ENCODE results near the gene FAM221B.

DNA sequence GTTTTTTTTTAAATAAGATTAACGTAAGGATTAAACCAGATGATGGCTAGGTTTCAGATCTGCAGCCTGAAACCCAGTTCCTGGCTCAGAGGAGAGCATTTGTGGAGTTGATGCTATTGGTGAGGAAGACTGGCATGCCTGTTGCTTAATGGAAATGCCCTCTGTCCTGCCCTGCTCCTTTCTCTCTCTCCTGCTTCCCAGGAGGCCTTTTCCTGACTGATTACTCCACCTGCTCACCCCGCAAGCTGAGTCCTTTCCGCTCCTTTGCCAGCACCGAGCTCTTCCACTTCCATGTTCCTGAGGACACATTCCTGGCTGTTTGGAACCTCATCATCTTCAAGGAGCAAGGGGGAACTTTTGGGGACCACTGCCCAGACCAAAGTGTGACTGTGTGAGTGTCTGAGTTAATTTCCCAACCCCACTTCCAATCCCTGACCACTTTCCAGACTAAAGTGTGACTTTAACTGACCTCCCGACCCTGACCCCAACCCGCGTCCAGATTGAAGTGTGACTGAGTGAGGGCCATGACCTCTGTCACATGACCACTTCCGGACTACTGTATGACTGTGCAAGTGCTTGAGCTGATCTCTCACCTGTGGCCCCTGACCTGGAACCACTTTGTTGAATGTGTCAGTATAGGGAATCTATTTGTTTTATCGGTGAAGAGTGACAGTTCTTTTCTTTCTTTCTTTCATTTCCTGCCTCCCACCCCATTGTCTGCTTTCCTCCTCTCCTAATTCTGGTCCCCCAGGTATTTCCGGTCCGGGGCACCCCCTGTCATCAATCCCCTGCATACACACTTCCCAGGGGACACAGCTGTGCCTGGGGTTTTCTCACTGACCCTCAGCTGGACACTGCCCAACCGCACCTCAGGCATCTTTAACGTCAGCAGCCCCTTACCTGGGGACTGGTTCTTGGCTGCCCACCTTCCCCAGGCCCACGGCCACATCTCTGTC is 6.0 kb upstream of the FAM221B start:
- TF ChIP-seq, protein P1, sequence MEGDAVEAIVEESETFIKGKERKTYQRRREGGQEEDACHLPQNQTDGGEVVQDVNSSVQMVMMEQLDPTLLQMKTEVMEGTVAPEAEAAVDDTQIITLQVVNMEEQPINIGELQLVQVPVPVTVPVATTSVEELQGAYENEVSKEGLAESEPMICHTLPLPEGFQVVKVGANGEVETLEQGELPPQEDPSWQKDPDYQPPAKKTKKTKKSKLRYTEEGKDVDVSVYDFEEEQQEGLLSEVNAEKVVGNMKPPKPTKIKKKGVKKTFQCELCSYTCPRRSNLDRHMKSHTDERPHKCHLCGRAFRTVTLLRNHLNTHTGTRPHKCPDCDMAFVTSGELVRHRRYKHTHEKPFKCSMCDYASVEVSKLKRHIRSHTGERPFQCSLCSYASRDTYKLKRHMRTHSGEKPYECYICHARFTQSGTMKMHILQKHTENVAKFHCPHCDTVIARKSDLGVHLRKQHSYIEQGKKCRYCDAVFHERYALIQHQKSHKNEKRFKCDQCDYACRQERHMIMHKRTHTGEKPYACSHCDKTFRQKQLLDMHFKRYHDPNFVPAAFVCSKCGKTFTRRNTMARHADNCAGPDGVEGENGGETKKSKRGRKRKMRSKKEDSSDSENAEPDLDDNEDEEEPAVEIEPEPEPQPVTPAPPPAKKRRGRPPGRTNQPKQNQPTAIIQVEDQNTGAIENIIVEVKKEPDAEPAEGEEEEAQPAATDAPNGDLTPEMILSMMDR (IDR thresholded peaks at IDR 0.05) = no peak
- TF ChIP-seq POLR2A (IDR thresholded peaks at IDR 0.05) (no peak), POLR2AphosphoS5 (IDR thresholded peaks at IDR 0.05) (no peak)

Measured in upper lobe of left lung (tissue), 4 donors.